ENCODE data around the gene KDM4C. TPM values are rescaled to one million over a fixed set of nuclear protein-coding genes. Genes with fewer than 3 reads are reported as not detected.

Gene KDM4C
- polyA plus RNA-seq, 2 of the 4 experiments (the other 2 are of a cell fraction), result 9.6 to 15.6 TPM

DNA sequence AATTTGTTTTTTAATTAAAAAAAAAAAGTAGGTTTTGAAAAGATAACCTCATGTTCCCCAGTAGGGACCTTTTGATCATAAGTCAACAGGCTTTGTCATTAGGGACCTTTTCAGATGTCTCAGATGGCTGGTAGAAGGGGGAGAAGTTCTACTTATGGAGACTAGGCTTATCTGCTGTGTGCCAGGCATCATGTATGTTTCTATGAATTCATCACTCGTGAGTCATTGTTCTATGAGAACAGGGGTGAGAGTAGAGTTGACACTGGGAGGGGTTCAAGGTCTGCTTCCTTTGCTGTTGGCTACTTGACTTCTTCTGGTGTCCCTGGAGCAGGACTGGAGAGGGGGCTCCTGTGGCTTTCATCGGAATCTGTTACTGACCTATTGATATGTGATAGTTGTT is 138.8 kb downstream of the KDM4C start (continued):
- TF ChIP-seq ESRRA (IDR thresholded peaks at IDR 0.05; ENCODE audit: borderline replicate concordance, low read length) (no peak), HOXB5 (CRISPR knock-in tag; IDR thresholded peaks at IDR 0.05) (no peak), CBX2 (IDR thresholded peaks at IDR 0.05; ENCODE audit: borderline replicate concordance, low read depth) (no peak)
- TF ChIP-seq, protein P1, sequence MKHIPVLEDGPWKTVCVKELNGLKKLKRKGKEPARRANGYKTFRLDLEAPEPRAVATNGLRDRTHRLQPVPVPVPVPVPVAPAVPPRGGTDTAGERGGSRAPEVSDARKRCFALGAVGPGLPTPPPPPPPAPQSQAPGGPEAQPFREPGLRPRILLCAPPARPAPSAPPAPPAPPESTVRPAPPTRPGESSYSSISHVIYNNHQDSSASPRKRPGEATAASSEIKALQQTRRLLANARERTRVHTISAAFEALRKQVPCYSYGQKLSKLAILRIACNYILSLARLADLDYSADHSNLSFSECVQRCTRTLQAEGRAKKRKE (CRISPR knock-in tag; IDR thresholded peaks at IDR 0.05; ENCODE audit: low read depth), result no peak

DNA sequence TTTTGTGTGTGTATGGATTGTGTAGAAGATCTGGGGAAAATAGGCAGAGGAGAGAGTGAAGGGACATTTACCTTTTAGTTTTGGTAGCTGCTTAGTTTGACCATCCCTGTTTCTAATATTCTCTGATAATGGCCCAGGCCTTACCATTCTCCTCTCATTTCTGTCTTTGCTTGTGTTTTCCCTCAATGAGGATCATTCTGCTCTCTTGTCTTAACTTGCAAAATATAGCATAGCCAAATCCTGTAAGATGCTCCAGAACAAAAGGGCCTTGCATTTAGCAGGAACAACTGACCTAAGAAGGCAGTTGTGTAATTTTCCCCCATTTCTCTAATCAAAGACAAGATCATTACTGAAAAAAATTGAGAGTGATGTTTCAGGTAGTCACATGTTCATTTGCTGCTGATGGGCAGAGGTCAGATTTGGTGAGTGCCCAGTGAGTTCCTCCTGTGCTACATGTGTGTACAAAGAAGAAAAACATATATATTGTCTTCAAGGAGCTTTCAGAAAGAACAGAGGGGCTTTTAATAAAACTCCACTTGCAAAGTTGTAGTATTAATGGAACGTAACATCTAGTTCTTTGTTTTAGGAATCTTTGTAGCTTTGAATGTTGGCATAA is 139.5 kb downstream of the KDM4C start:
- ChIA-PET POLR2A (interaction anchor here (0.6 kb wide), 1 partner anchor 700 kb away, joined by 3 read pairs; no protein-coding TSS in a partner anchor), CTCF (interaction anchor here (1.1 to 2.4 kb wide), 3 partner anchors 11 to 70 kb away, joined by 3 to 8 read pairs (median 4); no protein-coding TSS in a partner anchor)
- no peak overlapping the region for H3K4me3 ChIP-seq
- H3K4me1 ChIP-seq, result peaks cover 16% of the 10 kb centered on the region
- ATAC-seq, result no peak
- WGBS (ENCODE audit: missing lambda C conversion rate), result 95% methylated on average over 1 of the region's 1 CpG
- no peak for DNase-seq (ENCODE audit: low read depth in 1 of 2, low spot score in 1 of 2)
- no peak overlapping the region for H3K4me2 ChIP-seq
- H3K9me3 ChIP-seq, result no peaks in the 10 kb centered on the region
- no peak for FAIRE-seq
- H3K27ac ChIP-seq, result no peak overlapping the region
- TF ChIP-seq, protein P2, sequence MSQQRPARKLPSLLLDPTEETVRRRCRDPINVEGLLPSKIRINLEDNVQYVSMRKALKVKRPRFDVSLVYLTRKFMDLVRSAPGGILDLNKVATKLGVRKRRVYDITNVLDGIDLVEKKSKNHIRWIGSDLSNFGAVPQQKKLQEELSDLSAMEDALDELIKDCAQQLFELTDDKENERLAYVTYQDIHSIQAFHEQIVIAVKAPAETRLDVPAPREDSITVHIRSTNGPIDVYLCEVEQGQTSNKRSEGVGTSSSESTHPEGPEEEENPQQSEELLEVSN (IDR thresholded peaks at IDR 0.05; ENCODE audit: borderline replicate concordance, low read depth), result no peak
- no peak for TF ChIP-seq EP300 (IDR thresholded peaks at IDR 0.05)
- TF ChIP-seq CHD4 (IDR thresholded peaks at IDR 0.05; ENCODE audit: borderline replicate concordance), result no peak

DNA sequence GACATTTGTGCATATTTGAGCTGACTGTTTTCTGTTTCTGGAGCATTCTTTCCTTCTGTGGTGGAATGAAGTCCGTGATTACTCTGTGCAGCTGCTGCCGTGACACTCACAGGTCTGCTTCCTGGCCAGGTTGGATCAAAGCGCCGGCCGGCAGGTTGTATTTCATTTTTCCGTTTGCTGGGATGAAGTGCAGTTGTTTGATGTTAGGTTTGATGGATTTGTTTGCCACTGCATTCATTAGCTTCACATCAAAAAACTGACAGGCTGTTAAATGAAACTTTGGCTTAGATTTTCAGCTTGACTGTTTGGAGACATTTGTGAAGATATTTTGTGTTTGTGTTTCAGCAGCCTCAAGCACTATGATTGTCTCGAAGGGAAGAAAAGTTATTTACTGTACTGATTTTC is 140.1 kb downstream of the KDM4C start:
- Histone ChIP-seq H3K27ac (no peak overlapping the region), H3K4me2 (no peak overlapping the region), H3K9me3 (no peaks in the 10 kb centered on the region), H3K4me1 (peaks cover 21% of the 10 kb centered on the region), H3K4me3 (no peak overlapping the region)
- POLR2A ChIA-PET, result interaction anchor here (0.6 kb wide), 1 partner anchor 700 kb away, joined by 3 read pairs; no protein-coding TSS in a partner anchor
- DNase-seq (ENCODE audit: low read depth in 1 of 2, low spot score in 1 of 2) (no peak), FAIRE-seq (no peak), ATAC-seq (no peak)
- TF ChIP-seq CEBPB (IDR thresholded peaks at IDR 0.05) (no peak), TFCP2L1 (CRISPR knock-in tag; IDR thresholded peaks at IDR 0.05) (no peak), HOXB13 (CRISPR knock-in tag; IDR thresholded peaks at IDR 0.05; ENCODE audit: low read depth) (no peak), HOXB5 (CRISPR knock-in tag; IDR thresholded peaks at IDR 0.05) (no peak), RFX5 (IDR thresholded peaks at IDR 0.05) (no peak), POLR2AphosphoS2 (conservative IDR thresholded peaks at IDR 0.05; ENCODE audit: low read length) (no peak), CBX8 (IDR thresholded peaks at IDR 0.05) (no peak), SMC3 (IDR thresholded peaks at IDR 0.05) (no peak), EP300 (IDR thresholded peaks at IDR 0.05) (no peak), ESRRA (IDR thresholded peaks at IDR 0.05; ENCODE audit: borderline replicate concordance, low read length) (no peak), MYC (IDR thresholded peaks at IDR 0.05; ENCODE audit: borderline replicate concordance, low read length) (no peak), RARB (CRISPR knock-in tag; IDR thresholded peaks at IDR 0.05) (no peak), KDM5A (IDR thresholded peaks at IDR 0.05) (no peak), NR3C1 (IDR thresholded peaks at IDR 0.05) (no peak), RNF2 (IDR thresholded peaks at IDR 0.05; ENCODE audit: borderline replicate concordance, low read depth) (no peak), MAZ (IDR thresholded peaks at IDR 0.05; ENCODE audit: borderline replicate concordance, low read depth, low read length) (no peak)
- TF ChIP-seq, protein P3, sequence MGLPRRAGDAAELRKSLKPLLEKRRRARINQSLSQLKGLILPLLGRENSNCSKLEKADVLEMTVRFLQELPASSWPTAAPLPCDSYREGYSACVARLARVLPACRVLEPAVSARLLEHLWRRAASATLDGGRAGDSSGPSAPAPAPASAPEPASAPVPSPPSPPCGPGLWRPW (IDR thresholded peaks at IDR 0.05), result no peak
- TF ChIP-seq, protein P2 (IDR thresholded peaks at IDR 0.05; ENCODE audit: borderline replicate concordance, low read depth), result no peak
- WGBS (ENCODE audit: missing lambda C conversion rate), result 88% methylated on average over 7 of the region's 7 CpGs
- CTCF ChIA-PET, result interaction anchor here (1.1 to 2.4 kb wide), 3 partner anchors 10 to 71 kb away, joined by 3 to 8 read pairs (median 4); no protein-coding TSS in a partner anchor

Data from A549 (cell line).